Ovary (tissue), 3 donors: ENCODE results near the gene KMT2E.

Experiments used
- EP300 ChIP-seq: sonication (generic); formaldehyde crosslinking; IDR thresholded peaks from one replicate; pipeline ENCODE4 v1.6.1; 2017; ENCODE audit warnings: antibody characterized with exemption
- POLR2A ChIP-seq: fragments of 450-650 bp; IDR thresholded peaks from one replicate; pipeline ENCODE4 v1.6.1; 2017; ENCODE audit warnings: antibody characterized with exemption, mild to moderate bottlenecking, moderate library complexity
- TF ChIP-seq, protein P1 (sequence below), 3 donors: fragments of 450-650 bp in 2 of 3; fragments of 200-600 bp in 1 of 3; IDR thresholded peaks; one replicate each; pipeline versions ENCODE4 v1.5.1 to v1.8.0; 2016 to 2022; ENCODE audit warnings: antibody characterized with exemption in 3 of 3, mild to moderate bottlenecking in 1 of 3
- donor health status: DM: no; HTN: no; CAD: no.

DNA sequence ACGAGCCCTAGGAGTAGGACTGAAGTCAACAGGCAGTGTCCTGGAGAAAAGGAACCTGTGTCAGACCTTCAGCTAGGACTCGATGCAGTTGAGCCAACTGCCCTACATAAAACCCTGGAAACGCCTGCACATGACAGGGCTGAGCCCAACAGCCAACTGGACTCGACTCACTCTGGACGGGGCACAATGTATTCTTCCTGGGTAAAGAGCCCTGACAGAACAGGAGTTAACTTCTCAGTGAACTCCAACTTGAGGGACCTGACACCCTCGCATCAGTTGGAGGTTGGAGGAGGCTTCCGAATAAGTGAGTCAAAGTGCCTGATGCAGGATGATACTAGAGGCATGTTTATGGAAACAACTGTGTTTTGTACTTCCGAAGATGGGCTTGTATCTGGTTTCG lies 93.5 kb downstream of the KMT2E start:
- TF ChIP-seq POLR2A (no peak), EP300 (no peak)
- TF ChIP-seq, protein P1, sequence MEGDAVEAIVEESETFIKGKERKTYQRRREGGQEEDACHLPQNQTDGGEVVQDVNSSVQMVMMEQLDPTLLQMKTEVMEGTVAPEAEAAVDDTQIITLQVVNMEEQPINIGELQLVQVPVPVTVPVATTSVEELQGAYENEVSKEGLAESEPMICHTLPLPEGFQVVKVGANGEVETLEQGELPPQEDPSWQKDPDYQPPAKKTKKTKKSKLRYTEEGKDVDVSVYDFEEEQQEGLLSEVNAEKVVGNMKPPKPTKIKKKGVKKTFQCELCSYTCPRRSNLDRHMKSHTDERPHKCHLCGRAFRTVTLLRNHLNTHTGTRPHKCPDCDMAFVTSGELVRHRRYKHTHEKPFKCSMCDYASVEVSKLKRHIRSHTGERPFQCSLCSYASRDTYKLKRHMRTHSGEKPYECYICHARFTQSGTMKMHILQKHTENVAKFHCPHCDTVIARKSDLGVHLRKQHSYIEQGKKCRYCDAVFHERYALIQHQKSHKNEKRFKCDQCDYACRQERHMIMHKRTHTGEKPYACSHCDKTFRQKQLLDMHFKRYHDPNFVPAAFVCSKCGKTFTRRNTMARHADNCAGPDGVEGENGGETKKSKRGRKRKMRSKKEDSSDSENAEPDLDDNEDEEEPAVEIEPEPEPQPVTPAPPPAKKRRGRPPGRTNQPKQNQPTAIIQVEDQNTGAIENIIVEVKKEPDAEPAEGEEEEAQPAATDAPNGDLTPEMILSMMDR (IDR thresholded peaks at IDR 0.05) = no peak
